Measurements from ENCODE around the gene FBXL16. TPM values are rescaled to one million over a fixed set of nuclear protein-coding genes. Genes with fewer than 3 reads are reported as not detected.
"Not testable (repeated sequence)": the region's sequence is repeated elsewhere in the genome, so short reads cannot be mapped to it uniquely, and the experiment has no call there.

FBXL16 gene
- total and polyA plus RNA-seq, 5 experiments from 2014 or later = 3.0 to 29.3 (median 22.0) TPM

- ATAC-seq = no peak
- peaks cover 9 to 59% (median 32%) of the 10 kb centered on the region in 4 donors for H3K4me1 Mint-ChIP-seq
- peak overlapping the region; percentile 2 to 82 (median 59) for H3K4me3 Mint-ChIP-seq
- H3K27ac Mint-ChIP-seq = peak overlapping the region in 5 of 10 donors; percentile 26 to 68 (median 53)
- no peaks in the 10 kb centered on the region for H3K36me3 Mint-ChIP-seq
- H3K27me3 Mint-ChIP-seq = peaks cover 0 to 2% (median 0%) of the 10 kb centered on the region in 5 donors
- POLR2A ChIA-PET = interaction anchor here (0.9 to 5.2 kb wide), 5 partner anchors 8 to 56 kb away, joined by 3 to 56 read pairs (median 49); partner anchors contain the start of genes ANTKMT, CCDC78, HAGHL and JMJD8
- no peak for DNase-seq
- no peaks in the 10 kb centered on the region for H3K9me3 Mint-ChIP-seq
These were observed 13.1 kb downstream of the FBXL16 start for GRCh38 chr16:692356-693108.

- POLR2A ChIA-PET, H3K27me3 Mint-ChIP-seq, H3K36me3 Mint-ChIP-seq, H3K9me3 Mint-ChIP-seq, DNase-seq, ATAC-seq: not testable (repeated sequence)
- peaks cover 9 to 54% (median 31%) of the 10 kb centered on the region in 4 donors for H3K4me1 Mint-ChIP-seq
- peak overlapping the region; percentile 18 to 95 (median 84) for H3K4me3 Mint-ChIP-seq
- H3K27ac Mint-ChIP-seq = peak overlapping the region in 8 of 10 donors; percentile 21 to 89 (median 58)
These were observed 14.4 kb downstream of the FBXL16 start for GRCh38 chr16:691242-691641.

GRCh38 chr16:689175-689897 is 16.3 kb downstream of the FBXL16 start:
- DNase-seq (no peak), ATAC-seq (no peak)
- Mint-ChIP-seq H3K9me3 (no peaks in the 10 kb centered on the region), H3K4me1 (peaks cover 5 to 45% (median 28%) of the 10 kb centered on the region in 4 donors), H3K27me3 (peaks cover 0 to 2% (median 0%) of the 10 kb centered on the region in 5 donors), H3K4me3 (peak overlapping the region; percentile 82 to 95 (median 91)), H3K36me3 (peaks cover 0 to 3% (median 0%) of the 10 kb centered on the region in 3 donors), H3K27ac (peak overlapping the region; percentile 71 to 95 (median 88))
- POLR2A ChIA-PET = interaction anchor here (0.6 to 2.3 kb wide), 18 partner anchors 9 to 1276 kb away, joined by 3 to 37 read pairs (median 4); partner anchors contain the start of genes ANTKMT, CCDC78, CIAO3 and HAGHL

GRCh38 chr16:687499-687898 is 18.1 kb downstream of the FBXL16 start:
- peak overlapping the region in 2 of 10 donors; percentile 21 to 84 for H3K27ac Mint-ChIP-seq

GRCh38 chr16:686459-687260 is 18.9 kb downstream of the FBXL16 start:
- peaks cover 9 to 54% (median 38%) of the 10 kb centered on the region in 4 donors for H3K4me1 Mint-ChIP-seq
- POLR2A ChIA-PET = interaction anchor here (0.7 to 3.6 kb wide), 5 partner anchors 9 to 50 kb away, joined by 3 to 38 read pairs (median 4); partner anchors contain the start of genes METTL26 and RHBDL1
- H3K27ac Mint-ChIP-seq = peak overlapping the region in 1 of 10 donors; percentile 25

More at GRCh38 chr16:687499-687898, 18.1 kb downstream of the FBXL16 start:
- Mint-ChIP-seq H3K4me1 (peaks cover 6 to 48% (median 32%) of the 10 kb centered on the region in 4 donors), H3K36me3 (peaks cover 0 to 4% (median 2%) of the 10 kb centered on the region in 3 donors), H3K9me3 (no peaks in the 10 kb centered on the region), H3K4me3 (peak overlapping the region in 3 of 10 donors; percentile 36 to 54 (median 48)), H3K27me3 (peaks cover 0 to 2% (median 0%) of the 10 kb centered on the region in 5 donors)
- DNase-seq = no peak
- ATAC-seq = no peak
- POLR2A ChIA-PET = interaction anchor here (0.7 to 0.9 kb wide), 3 partner anchors 8 to 45 kb away, joined by 3 read pairs; no protein-coding TSS in a partner anchor

GRCh38 chr16:685967-686366 is 19.6 kb downstream of the FBXL16 start:
- Mint-ChIP-seq H3K9me3 (no peaks in the 10 kb centered on the region), H3K4me1 (peaks cover 6 to 59% (median 42%) of the 10 kb centered on the region in 4 donors), H3K4me3 (peak overlapping the region in 9 of 10 donors; percentile 2 to 53 (median 26)), H3K27me3 (no peaks in the 10 kb centered on the region), H3K36me3 (peaks cover 0 to 14% (median 3%) of the 10 kb centered on the region in 3 donors), H3K27ac (peak overlapping the region in 4 of 10 donors; percentile 29 to 53 (median 52))
- POLR2A ChIA-PET = interaction anchor here (0.7 to 3.6 kb wide), 5 partner anchors 10 to 50 kb away, joined by 3 to 38 read pairs (median 4); partner anchors contain the start of genes METTL26 and RHBDL1
- DNase-seq (no peak), ATAC-seq (no peak)

More at GRCh38 chr16:686459-687260, 18.9 kb downstream of the FBXL16 start:
- Mint-ChIP-seq H3K4me3 (peak overlapping the region in 2 of 10 donors; percentile 19 to 53), H3K9me3 (no peaks in the 10 kb centered on the region), H3K36me3 (peaks cover 0 to 9% (median 3%) of the 10 kb centered on the region in 3 donors), H3K27me3 (no peaks in the 10 kb centered on the region)
- DNase-seq = no peak
- ATAC-seq = no peak

- Mint-ChIP-seq H3K4me3 (peak overlapping the region in 2 of 10 donors; percentile 38 to 41), H3K9me3 (no peaks in the 10 kb centered on the region), H3K36me3 (peaks cover 0 to 14% (median 3%) of the 10 kb centered on the region in 3 donors), H3K4me1 (peaks cover 4 to 54% (median 37%) of the 10 kb centered on the region in 4 donors), H3K27me3 (no peaks in the 10 kb centered on the region), H3K27ac (peak overlapping the region in 1 of 10 donors; percentile 70)
- DNase-seq = no peak
- POLR2A ChIA-PET = interaction anchor here (0.8 to 8.3 kb wide), 8 partner anchors 10 to 48 kb away, joined by 3 to 95 read pairs (median 4); partner anchors contain the start of genes METTL26, RHBDL1, RHOT2 and WDR90
- ATAC-seq = no peak
These were observed 20.5 kb downstream of the FBXL16 start for GRCh38 chr16:684961-685696.

- Mint-ChIP-seq H3K4me3 (peak within 1 kb of the TSS; percentile 60 to 86 (median 76)), H3K4me1 (peaks cover 5 to 46% (median 34%) of the 10 kb centered on the region in 4 donors), H3K9me3 (no peaks in the 10 kb centered on the region), H3K27me3 (no peaks in the 10 kb centered on the region), H3K36me3 (peaks cover 0 to 14% (median 3%) of the 10 kb centered on the region in 3 donors), H3K27ac (peak within 1 kb of the TSS in 8 of 10 donors; percentile 52 to 93 (median 80))
- DNase-seq = peak; percentile 91 to 98 (median 92)
- POLR2A ChIA-PET = interaction anchor here (0.5 to 8.3 kb wide), 12 partner anchors 9 to 1530 kb away, joined by 3 to 95 read pairs (median 4); partner anchors contain the start of genes METTL26, RHOT2 and WDR90
- peak; percentile 67 to 74 for ATAC-seq
These were observed 21.4 kb downstream of the FBXL16 start, which contains the start of gene JMJD8 for GRCh38 chr16:684071-684794. JMJD8 (minus strand) TSS chr16:684334; CDS start chr16:684319, 15 bp downstream.

- Mint-ChIP-seq H3K27ac (peak overlapping the region in 7 of 10 donors; percentile 28 to 87 (median 78)), H3K27me3 (no peaks in the 10 kb centered on the region), H3K4me1 (peaks cover 7 to 44% (median 32%) of the 10 kb centered on the region in 4 donors), H3K4me3 (peak overlapping the region; percentile 56 to 82 (median 74)), H3K9me3 (no peaks in the 10 kb centered on the region), H3K36me3 (peaks cover 0 to 14% (median 3%) of the 10 kb centered on the region in 3 donors)
- ATAC-seq (no peak), DNase-seq (no peak)
- POLR2A ChIA-PET = interaction anchor here (0.5 to 8.3 kb wide), 9 partner anchors 12 to 1531 kb away, joined by 3 to 95 read pairs (median 4); partner anchors contain the start of genes METTL26, RHOT2 and WDR90
These were observed 22.1 kb downstream of the FBXL16 start for GRCh38 chr16:683396-684070.
